Astrocyte (in vitro differentiated cells and primary cell): ENCODE results near the gene GPATCH4. TPM values are rescaled to one million over a fixed set of nuclear protein-coding genes. Genes with fewer than 3 reads are reported as not detected.

Source experiments
- DNase-seq: peaks from one replicate; pipeline ENCODE4 v3.0.0-alpha.2; 2010; ENCODE audit warnings: low read depth
- FAIRE-seq: peaks from 2 replicates; lab custom pipeline; 2011; peaks lifted over from hg19 to GRCh38; lab: Jason Lieb, UNC
- H2AFZ ChIP-seq: 2 replicates; pipeline ENCODE4 v1.6.0; 2012; ENCODE audit warnings: low read depth, low read length, inconsistent platforms
- H3K27ac ChIP-seq: 2 replicates; pipeline ENCODE4 v1.5.1; 2011; ENCODE audit warnings: low read depth, low read length, inconsistent platforms
- H3K27me3 ChIP-seq: 2 replicates; pipeline ENCODE4 v1.6.0; 2011; ENCODE audit warnings: low read length, inconsistent platforms; ENCODE audit not compliant: insufficient read depth
- H3K36me3 ChIP-seq: 2 replicates; pipeline ENCODE4 v1.5.1; 2011; ENCODE audit warnings: low read length, inconsistent platforms; ENCODE audit not compliant: insufficient read depth
- H3K4me1 ChIP-seq: 2 replicates; pipeline ENCODE4 v1.5.1; 2011; ENCODE audit warnings: low read length, inconsistent platforms; ENCODE audit not compliant: insufficient read depth
- H3K4me2 ChIP-seq: 2 replicates; pipeline ENCODE4 v1.6.0; 2012; ENCODE audit warnings: low read length, inconsistent platforms
- H3K4me3 ChIP-seq: 2 replicates; pipeline ENCODE4 v1.5.1; 2011; ENCODE audit warnings: low read depth, mild to moderate bottlenecking, low read length, inconsistent platforms; ENCODE audit not compliant: insufficient read depth
- H3K79me2 ChIP-seq: 2 replicates; pipeline ENCODE4 v1.6.0; 2012; ENCODE audit warnings: mild to moderate bottlenecking, low read length, inconsistent platforms; ENCODE audit not compliant: insufficient read depth
- H3K9ac ChIP-seq: 2 replicates; pipeline ENCODE4 v1.6.0; 2012; ENCODE audit warnings: mild to moderate bottlenecking, low read length, inconsistent platforms
- H3K9me3 ChIP-seq: 2 replicates; pipeline ENCODE4 v1.5.1; 2012; ENCODE audit warnings: low read depth, mild to moderate bottlenecking, low read length, inconsistent platforms; ENCODE audit not compliant: insufficient read depth
- H4K20me1 ChIP-seq: 2 replicates; pipeline ENCODE4 v1.6.0; 2012; ENCODE audit warnings: low read length, inconsistent platforms; ENCODE audit not compliant: insufficient read depth
- H3K27ac Mint-ChIP-seq: one replicate; pipeline ENCODE4 v1.8.0; 2021; ENCODE audit warnings: mild to moderate bottlenecking, mixed read lengths; ENCODE audit not compliant: unreplicated experiment
- H3K27me3 Mint-ChIP-seq: one replicate; pipeline ENCODE4 v1.8.0; 2021; ENCODE audit warnings: low read depth, mixed read lengths; ENCODE audit not compliant: unreplicated experiment
- H3K36me3 Mint-ChIP-seq: one replicate; pipeline ENCODE4 v1.8.0; 2021; ENCODE audit warnings: low read depth, mixed read lengths; ENCODE audit not compliant: unreplicated experiment
- H3K4me1 Mint-ChIP-seq: one replicate; pipeline ENCODE4 v1.8.0; 2021; ENCODE audit warnings: low read depth, mixed read lengths; ENCODE audit not compliant: unreplicated experiment
- H3K4me3 Mint-ChIP-seq: one replicate; pipeline ENCODE4 v1.8.0; 2021; ENCODE audit warnings: mild to moderate bottlenecking, moderate library complexity, mixed read lengths; ENCODE audit not compliant: unreplicated experiment
- H3K9me3 Mint-ChIP-seq: one replicate; pipeline ENCODE4 v1.8.0; 2021; ENCODE audit warnings: mild to moderate bottlenecking, mixed read lengths; ENCODE audit not compliant: unreplicated experiment
- EZH2 ChIP-seq: IDR thresholded peaks from 2 replicates; pipeline ENCODE4 v1.6.1; 2012; ENCODE audit warnings: mild to moderate bottlenecking, low read length, inconsistent platforms; ENCODE audit not compliant: insufficient read depth
- total RNA-seq: library from RNA; stranded (reverse); gene quantifications from 2 replicates; pipeline ENCODE4 v1.2.1, GENCODE V29; 2021
- TF ChIP-seq, protein P1 (sequence below): IDR thresholded peaks from 2 replicates; pipeline ENCODE4 v1.5.1; 2011; ENCODE audit warnings: low read depth, mild to moderate bottlenecking, inconsistent platforms, low read length, moderate library complexity; ENCODE audit not compliant: insufficient read depth

GPATCH4 gene
- total RNA-seq, 1 donor from 2014 or later, result 22.8 TPM

DNA sequence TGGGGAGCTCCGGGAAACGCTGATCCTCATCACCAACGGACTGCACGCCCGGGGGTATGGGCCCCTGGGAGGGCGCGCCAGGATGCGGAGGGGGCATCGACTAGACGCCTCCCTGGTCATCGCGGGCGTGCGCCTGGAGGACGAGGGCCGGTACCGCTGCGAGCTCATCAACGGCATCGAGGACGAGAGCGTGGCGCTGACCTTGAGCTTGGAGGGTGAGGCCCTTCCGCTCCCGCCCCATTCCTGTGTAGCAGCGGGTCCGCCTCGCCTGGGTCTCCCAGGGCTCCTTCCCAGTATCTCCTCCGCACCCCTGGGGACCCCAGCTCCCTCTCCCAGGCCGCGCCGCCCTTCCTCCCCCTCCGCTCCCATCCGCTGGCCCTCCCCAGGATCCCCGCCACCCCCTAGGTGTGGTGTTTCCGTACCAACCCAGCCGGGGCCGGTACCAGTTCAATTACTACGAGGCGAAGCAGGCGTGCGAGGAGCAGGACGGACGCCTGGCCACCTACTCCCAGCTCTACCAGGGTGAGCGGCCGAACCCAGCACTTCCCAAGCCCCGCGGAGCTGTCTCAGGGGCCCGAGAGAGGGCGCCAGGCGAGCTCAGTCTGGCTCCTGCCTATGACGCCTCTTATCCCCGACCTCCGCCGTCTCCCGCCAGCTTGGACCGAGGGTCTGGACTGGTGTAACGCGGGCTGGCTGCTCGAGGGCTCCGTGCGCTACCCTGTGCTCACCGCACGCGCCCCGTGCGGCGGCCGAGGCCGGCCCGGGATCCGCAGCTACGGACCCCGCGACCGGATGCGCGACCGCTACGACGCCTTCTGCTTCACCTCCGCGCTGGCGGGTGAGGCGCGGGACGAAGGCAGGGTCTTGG is 22.9 kb upstream of the GPATCH4 start:
- Histone ChIP-seq H3K27me3 (peaks cover 57% of the 10 kb centered on the region), H2AFZ (peak overlapping the region; percentile 82), H3K4me3 (no peak overlapping the region), H3K4me1 (peaks cover 6% of the 10 kb centered on the region), H3K36me3 (no peaks in the 10 kb centered on the region), H3K9ac (no peak overlapping the region), H4K20me1 (no peaks in the 10 kb centered on the region), H3K9me3 (no peaks in the 10 kb centered on the region), H3K4me2 (peak overlapping the region; percentile 82), H3K79me2 (no peaks in the 10 kb centered on the region), H3K27ac (no peak overlapping the region)
- peak; percentile 96 for TF ChIP-seq EZH2
- TF ChIP-seq, protein P1, sequence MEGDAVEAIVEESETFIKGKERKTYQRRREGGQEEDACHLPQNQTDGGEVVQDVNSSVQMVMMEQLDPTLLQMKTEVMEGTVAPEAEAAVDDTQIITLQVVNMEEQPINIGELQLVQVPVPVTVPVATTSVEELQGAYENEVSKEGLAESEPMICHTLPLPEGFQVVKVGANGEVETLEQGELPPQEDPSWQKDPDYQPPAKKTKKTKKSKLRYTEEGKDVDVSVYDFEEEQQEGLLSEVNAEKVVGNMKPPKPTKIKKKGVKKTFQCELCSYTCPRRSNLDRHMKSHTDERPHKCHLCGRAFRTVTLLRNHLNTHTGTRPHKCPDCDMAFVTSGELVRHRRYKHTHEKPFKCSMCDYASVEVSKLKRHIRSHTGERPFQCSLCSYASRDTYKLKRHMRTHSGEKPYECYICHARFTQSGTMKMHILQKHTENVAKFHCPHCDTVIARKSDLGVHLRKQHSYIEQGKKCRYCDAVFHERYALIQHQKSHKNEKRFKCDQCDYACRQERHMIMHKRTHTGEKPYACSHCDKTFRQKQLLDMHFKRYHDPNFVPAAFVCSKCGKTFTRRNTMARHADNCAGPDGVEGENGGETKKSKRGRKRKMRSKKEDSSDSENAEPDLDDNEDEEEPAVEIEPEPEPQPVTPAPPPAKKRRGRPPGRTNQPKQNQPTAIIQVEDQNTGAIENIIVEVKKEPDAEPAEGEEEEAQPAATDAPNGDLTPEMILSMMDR, result no peak
- FAIRE-seq, result no peak
- Mint-ChIP-seq H3K27me3 (peaks cover 61% of the 10 kb centered on the region), H3K4me1 (peaks cover 3% of the 10 kb centered on the region), H3K36me3 (no peaks in the 10 kb centered on the region), H3K27ac (no peak overlapping the region), H3K9me3 (no peaks in the 10 kb centered on the region), H3K4me3 (no peak overlapping the region)
- no peak for DNase-seq

DNA sequence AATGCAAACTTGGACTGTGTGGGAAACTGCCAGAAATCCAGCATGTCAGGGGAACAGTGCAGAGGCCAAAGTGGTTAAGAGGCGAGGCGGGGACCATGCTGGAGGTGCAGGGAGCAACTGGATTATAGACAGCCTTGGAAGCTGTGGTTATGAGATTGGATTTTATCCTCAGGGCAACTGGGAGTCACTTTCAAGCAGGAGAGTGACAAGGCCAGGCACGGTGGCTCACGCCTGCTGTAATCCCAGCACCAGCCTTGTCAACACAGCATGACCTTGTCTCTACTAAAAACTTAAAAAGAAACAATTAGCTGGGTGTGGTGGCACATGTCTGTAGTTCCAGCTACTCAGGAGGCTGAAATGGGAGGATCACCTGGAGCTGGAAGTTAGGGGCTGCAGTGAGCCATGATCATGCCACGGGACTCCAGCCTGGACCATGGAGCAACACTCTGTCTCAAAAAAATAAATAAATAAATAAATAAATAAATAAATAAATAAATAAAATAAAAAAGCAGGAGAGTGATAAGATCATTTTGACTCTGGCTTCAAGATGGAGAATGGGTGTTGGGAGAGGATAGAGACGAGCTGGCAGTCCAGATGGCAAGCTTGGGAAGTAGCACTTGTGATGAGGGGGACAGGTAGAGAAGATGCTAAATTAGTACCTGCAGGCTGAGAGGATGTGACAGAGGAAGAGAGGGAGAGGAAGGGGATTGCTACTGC is 21.5 kb upstream of the GPATCH4 start:
- Histone ChIP-seq H3K9ac (no peak overlapping the region), H2AFZ (no peak overlapping the region), H3K4me2 (no peak overlapping the region), H3K36me3 (no peaks in the 10 kb centered on the region), H3K79me2 (no peaks in the 10 kb centered on the region), H3K4me1 (peaks cover 6% of the 10 kb centered on the region), H3K4me3 (no peak overlapping the region), H3K27ac (no peak overlapping the region), H4K20me1 (no peaks in the 10 kb centered on the region), H3K27me3 (peaks cover 61% of the 10 kb centered on the region), H3K9me3 (no peaks in the 10 kb centered on the region)
- Mint-ChIP-seq H3K36me3 (no peaks in the 10 kb centered on the region), H3K4me1 (peaks cover 5% of the 10 kb centered on the region), H3K27ac (no peak overlapping the region), H3K4me3 (peak overlapping the region; percentile 67), H3K9me3 (no peaks in the 10 kb centered on the region), H3K27me3 (peaks cover 60% of the 10 kb centered on the region)
- DNase-seq (no peak), FAIRE-seq (no peak)
- TF ChIP-seq EZH2, result no peak
- TF ChIP-seq, protein P1, result no peak

DNA sequence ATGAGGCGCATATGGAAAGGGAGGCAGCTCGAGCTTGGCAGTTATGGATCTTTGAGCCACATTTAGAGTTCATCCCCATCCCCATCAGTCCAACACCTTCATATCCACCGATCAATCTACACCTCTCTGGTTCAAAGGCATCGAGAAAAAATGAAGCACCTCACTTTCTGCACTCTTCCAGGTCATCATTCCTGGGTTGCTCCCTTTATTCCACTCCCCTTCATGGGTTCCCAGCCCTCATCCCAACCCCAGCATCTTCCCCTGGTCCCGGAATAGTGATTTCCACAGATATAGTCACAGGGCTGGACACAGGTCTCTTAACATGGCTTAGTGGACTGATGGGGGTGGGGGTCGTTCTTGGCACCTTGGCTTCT is 18.3 kb upstream of the GPATCH4 start:
- Histone ChIP-seq H2AFZ (no peak overlapping the region), H3K4me2 (no peak overlapping the region), H3K27ac (no peak overlapping the region), H3K4me3 (no peak overlapping the region), H3K79me2 (no peaks in the 10 kb centered on the region), H3K9ac (no peak overlapping the region), H3K4me1 (no peaks in the 10 kb centered on the region), H4K20me1 (no peaks in the 10 kb centered on the region), H3K9me3 (no peaks in the 10 kb centered on the region), H3K36me3 (no peaks in the 10 kb centered on the region), H3K27me3 (peaks cover 49% of the 10 kb centered on the region)
- Mint-ChIP-seq H3K9me3 (no peaks in the 10 kb centered on the region), H3K36me3 (no peaks in the 10 kb centered on the region), H3K27ac (no peak overlapping the region), H3K4me3 (no peak overlapping the region), H3K4me1 (peaks cover 11% of the 10 kb centered on the region), H3K27me3 (peaks cover 44% of the 10 kb centered on the region)
- TF ChIP-seq, protein P1, result no peak
- peak; percentile 22 for TF ChIP-seq EZH2
- no peak for DNase-seq
- FAIRE-seq, result no peak
